GM12891 (cell line): ENCODE results near the gene INHA.

ENCODE experiments used
- POLR2A ChIP-seq: IDR thresholded peaks from 2 replicates; pipeline ENCODE4 v1.6.1; 2011; ENCODE audit warnings: low read depth, low read length, control low read depth
- POU2F2 ChIP-seq: IDR thresholded peaks from 2 replicates; pipeline ENCODE4 v1.6.1; 2011; ENCODE audit warnings: low read depth, mild to moderate bottlenecking, control low read depth, low read length, moderate library complexity

DNA sequence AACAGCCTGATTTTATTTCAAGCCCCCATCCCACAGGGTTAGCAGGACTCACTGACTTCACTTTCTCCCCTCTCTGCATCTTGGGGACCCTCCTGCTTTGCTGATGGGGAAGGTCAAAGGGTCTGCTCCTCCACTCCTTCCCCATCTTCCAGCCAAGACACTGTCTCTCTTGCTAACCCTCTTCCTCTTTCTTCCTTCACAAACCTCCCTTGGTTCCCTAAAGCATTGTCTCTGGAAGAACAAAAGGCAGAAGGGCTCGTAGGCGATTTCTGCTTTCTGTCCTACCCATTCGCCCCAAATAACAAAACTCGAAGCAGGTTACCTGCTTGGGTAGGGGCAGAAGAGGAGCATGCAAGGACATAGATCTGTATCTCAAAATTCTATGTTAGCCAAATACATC lies 49.8 kb downstream of the INHA start:
- no peak for TF ChIP-seq POU2F2
- no peak for TF ChIP-seq POLR2A
